Measurements from ENCODE around the gene GPC6.
A peak's percentile ranks its signal among the peaks of the same experiment; 100 is the strongest.

Gene GPC6

DNA sequence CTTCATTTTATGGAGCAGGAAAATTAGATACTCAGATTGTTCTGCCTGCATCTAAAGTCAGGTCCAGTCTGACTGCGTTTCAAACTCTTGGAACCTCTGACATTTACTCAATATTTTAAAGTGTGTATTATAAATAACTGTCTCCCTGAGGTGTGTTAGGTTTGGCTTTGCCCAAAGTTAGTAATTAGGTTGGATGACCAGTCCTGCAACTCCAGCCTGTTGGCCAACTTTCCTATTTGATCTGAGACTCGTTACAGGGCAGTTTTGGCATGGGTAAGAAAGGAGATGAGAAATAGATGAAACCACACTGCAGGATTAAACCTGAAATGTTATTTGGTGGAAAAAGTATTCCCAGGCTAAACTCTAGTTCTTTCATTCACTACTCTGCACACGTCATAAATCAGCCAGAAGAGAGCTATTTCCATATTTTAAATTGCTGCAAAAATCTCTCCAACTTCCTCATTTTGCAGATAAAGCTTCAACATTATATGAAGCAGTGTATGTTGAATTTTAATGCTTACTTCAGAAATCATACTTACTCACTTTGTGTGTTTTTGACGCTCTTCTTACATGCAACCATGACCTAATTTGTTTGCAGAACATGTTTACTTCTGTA lies 895.8 kb downstream of the GPC6 start:
- H3K27me3 ChIP-seq (ENCODE audit: insufficient read depth, low read length), result no peaks in the 10 kb centered on the region
- H3K27ac ChIP-seq (ENCODE audit: low read length), result no peak overlapping the region

DNA sequence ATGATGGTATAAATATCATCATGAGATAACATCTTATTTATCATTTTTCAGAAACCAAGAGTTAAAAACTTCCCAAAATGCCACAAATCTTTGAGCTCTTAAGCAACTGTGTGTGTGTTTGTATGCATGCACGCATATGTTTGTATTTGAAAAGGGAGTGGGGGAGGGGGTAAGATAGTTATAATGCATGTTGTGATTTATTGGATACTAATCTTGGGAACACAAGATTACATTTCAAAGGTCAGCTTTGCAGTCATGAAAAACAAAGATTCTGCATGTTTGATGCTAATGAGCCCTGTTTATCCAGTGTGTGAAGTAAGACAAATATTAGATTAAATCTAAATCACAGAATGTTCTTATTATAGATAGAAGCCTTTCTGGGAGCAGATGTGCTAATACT lies 897.0 kb downstream of the GPC6 start:
- Histone ChIP-seq H3K4me1 (ENCODE audit: insufficient read depth, low read length) (no peaks in the 10 kb centered on the region; the same call in 1 of the 2 replicates), H3K9me3 (ENCODE audit: insufficient read depth, low read depth, low read length) (no peaks in the 10 kb centered on the region), H3K27ac (ENCODE audit: low read length) (no peak overlapping the region), H3K9ac (ENCODE audit: low read depth, low read length) (no peak overlapping the region), H3K4me3 (ENCODE audit: low read length) (no peak overlapping the region), H3K36me3 (ENCODE audit: insufficient read depth, low read depth, low read length) (no peaks in the 10 kb centered on the region), H3K27me3 (ENCODE audit: insufficient read depth, low read length) (no peaks in the 10 kb centered on the region)

More for the DNA sequence above, 895.8 kb downstream of the GPC6 start:
- Histone ChIP-seq H3K4me3 (ENCODE audit: low read length) (no peak overlapping the region), H3K36me3 (ENCODE audit: insufficient read depth, low read depth, low read length) (no peaks in the 10 kb centered on the region), H3K4me1 (ENCODE audit: insufficient read depth, low read length) (no peaks in the 10 kb centered on the region; the same call in 1 of the 2 replicates), H3K9me3 (ENCODE audit: insufficient read depth, low read depth, low read length) (no peaks in the 10 kb centered on the region), H3K9ac (ENCODE audit: low read depth, low read length) (no peak overlapping the region)

DNA sequence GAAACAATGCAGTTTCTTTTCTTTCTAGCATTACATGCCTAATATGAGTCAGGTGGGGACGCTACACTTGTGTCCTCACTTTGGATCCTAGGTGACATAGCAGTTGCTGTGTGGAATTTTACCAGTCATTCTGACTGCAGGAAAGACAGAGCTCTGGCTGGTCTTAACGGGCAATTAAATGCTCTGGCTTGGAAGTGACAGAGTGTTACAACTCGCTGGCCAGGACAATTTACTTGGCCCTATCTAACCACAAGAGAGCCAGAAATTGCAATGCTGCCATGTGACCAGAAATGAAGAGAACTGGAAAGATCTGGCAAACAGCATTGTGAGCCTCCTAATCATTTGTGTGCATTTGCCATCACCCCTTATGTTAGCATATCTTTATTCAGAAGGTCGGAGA lies 901.8 kb downstream of the GPC6 start:
- Histone ChIP-seq H3K4me1 (ENCODE audit: insufficient read depth, low read length) (no peaks in the 10 kb centered on the region; the same call in 1 of the 2 replicates), H3K9me3 (ENCODE audit: insufficient read depth, low read depth, low read length) (no peaks in the 10 kb centered on the region), H3K27me3 (ENCODE audit: insufficient read depth, low read length) (no peaks in the 10 kb centered on the region), H3K27ac (ENCODE audit: low read length) (no peak overlapping the region), H3K4me3 (ENCODE audit: low read length) (no peak overlapping the region), H3K9ac (ENCODE audit: low read depth, low read length) (no peak overlapping the region), H3K36me3 (ENCODE audit: insufficient read depth, low read depth, low read length) (no peaks in the 10 kb centered on the region)

DNA sequence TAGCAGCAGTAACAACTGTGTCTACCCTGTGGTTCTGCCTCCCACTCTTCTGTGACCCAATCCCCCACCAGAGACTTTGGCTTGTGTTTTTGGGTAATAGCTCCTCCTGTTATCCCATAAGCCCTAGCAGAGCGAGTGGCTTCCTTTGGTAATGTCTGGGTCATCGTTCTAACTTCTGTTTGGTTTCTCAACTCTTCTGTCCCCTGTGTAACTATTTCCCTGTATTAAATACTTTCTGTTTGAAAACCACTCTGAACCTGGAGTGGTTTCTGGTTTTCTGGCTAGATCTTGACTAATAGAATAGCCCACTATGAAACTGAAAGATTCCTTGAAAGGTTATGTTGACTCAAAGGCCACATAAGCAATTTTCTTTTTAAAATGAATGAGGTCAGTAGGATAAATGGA lies 902.9 kb downstream of the GPC6 start:
- Histone ChIP-seq H3K4me1 (ENCODE audit: insufficient read depth, low read length) (no peaks in the 10 kb centered on the region), H3K27ac (ENCODE audit: low read length) (no peak overlapping the region), H3K4me3 (ENCODE audit: low read length) (no peak overlapping the region), H3K36me3 (ENCODE audit: insufficient read depth, low read depth, low read length) (no peaks in the 10 kb centered on the region), H3K9ac (ENCODE audit: low read depth, low read length) (no peak overlapping the region), H3K27me3 (ENCODE audit: insufficient read depth, low read length) (no peaks in the 10 kb centered on the region), H3K9me3 (ENCODE audit: insufficient read depth, low read depth, low read length) (no peaks in the 10 kb centered on the region)

DNA sequence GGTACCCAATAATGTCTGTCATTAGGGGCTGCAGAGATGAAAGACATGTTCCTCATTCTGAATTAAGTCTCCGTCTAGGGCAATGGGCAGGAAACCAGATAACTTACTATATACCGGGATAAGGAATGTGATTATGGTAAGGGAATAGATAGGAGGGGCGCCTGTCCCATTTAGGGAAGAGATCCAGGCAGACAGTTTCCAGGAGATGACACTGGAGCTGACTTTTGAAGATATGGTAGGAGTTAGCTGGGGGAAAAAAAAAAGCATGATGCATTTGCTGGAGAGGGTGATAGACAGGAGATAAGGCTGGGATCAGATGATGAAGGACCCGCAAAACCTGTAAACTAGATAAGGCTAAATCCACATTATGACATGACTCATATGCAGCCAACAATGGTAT lies 912.2 kb downstream of the GPC6 start:
- Histone ChIP-seq H3K4me3 (ENCODE audit: low read length) (no peak overlapping the region), H3K4me1 (ENCODE audit: insufficient read depth, low read length) (peaks cover 21% of the 10 kb centered on the region), H3K9ac (ENCODE audit: low read depth, low read length) (no peak overlapping the region), H3K36me3 (ENCODE audit: insufficient read depth, low read depth, low read length) (no peaks in the 10 kb centered on the region), H3K9me3 (ENCODE audit: insufficient read depth, low read depth, low read length) (no peaks in the 10 kb centered on the region), H3K27ac (ENCODE audit: low read length) (no peak overlapping the region), H3K27me3 (ENCODE audit: insufficient read depth, low read length) (peaks cover 73% of the 10 kb centered on the region)

DNA sequence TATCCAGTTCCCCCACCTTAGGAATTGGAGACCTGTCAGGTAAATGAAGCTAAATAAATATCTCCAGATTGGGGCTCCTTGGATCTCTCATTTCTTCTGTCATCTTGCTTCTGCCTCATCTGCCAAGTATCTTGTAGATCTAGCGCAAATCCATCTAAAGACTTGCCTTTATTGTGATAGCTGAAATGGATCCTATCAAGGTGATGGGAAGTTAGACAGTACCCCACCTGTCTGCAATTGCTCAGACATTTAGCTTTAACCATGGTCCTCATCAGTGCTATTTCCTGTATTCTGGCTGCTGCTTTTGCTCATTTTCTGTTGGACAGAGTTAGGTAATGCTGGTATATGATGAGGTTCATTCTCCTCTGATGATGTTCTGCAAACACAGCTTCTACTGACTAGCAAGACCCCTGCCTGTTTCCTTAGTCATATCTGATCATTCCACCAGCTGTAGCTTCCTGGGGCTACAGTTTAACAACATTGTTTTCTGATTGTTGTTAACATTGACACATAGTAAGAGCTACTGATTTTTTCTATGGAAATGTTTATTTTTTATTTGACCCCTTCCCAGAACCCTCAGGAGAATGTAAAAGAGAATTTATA lies 912.9 kb downstream of the GPC6 start:
- Histone ChIP-seq H3K9ac (ENCODE audit: low read depth, low read length) (no peak overlapping the region), H3K9me3 (ENCODE audit: insufficient read depth, low read depth, low read length) (no peaks in the 10 kb centered on the region), H3K4me1 (ENCODE audit: insufficient read depth, low read length) (peaks cover 26% of the 10 kb centered on the region), H3K27ac (ENCODE audit: low read length) (no peak overlapping the region), H3K27me3 (ENCODE audit: insufficient read depth, low read length) (peaks cover 78% of the 10 kb centered on the region), H3K4me3 (ENCODE audit: low read length) (no peak overlapping the region), H3K36me3 (ENCODE audit: insufficient read depth, low read depth, low read length) (no peaks in the 10 kb centered on the region)

DNA sequence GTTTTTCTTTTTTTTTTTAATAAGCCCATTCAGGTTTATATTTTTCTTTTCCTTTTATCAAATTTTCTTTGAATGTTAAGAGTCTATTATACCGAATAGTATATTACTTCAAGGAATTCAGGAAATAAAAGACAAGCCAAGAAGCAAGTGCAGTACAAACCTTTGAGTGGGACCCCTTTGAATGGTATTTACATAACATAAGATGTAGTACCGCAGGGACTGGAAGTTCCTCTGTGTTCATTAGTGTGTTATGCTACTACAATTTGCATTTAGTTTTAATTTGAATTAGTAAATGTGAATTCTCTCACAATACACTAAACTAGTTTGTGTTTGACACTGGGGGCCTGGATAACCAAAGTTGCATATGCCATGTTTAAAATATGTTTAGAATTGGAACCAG lies 913.4 kb downstream of the GPC6 start:
- Histone ChIP-seq H3K36me3 (ENCODE audit: insufficient read depth, low read depth, low read length) (no peaks in the 10 kb centered on the region), H3K4me1 (ENCODE audit: insufficient read depth, low read length) (peaks cover 26% of the 10 kb centered on the region), H3K9ac (ENCODE audit: low read depth, low read length) (no peak overlapping the region), H3K9me3 (ENCODE audit: insufficient read depth, low read depth, low read length) (no peaks in the 10 kb centered on the region), H3K27ac (ENCODE audit: low read length) (no peak overlapping the region), H3K27me3 (ENCODE audit: insufficient read depth, low read length) (peaks cover 84% of the 10 kb centered on the region), H3K4me3 (ENCODE audit: low read length) (0 out of 2 replicates have a peak overlapping the region, but pooled peaks have one; percentile 5)

DNA sequence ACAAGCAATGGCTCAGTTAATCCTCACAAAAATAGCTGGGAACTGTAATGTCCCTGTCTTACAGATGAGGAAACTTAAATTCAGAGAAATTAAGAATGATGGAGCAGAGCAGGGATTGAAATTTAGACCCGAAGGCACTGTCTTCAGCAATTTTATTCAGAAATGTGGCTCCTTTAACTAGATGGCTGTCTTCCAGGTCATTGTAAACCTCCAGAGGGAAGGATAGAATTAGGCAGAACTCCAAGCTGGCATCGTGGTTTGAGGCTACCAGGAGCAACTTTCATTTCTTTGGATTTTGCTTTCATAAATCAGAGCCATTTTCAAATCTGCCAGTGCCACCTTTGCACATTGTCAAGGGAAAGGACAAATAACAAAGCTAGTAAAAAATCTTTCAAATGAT lies 913.9 kb downstream of the GPC6 start:
- Histone ChIP-seq H3K27me3 (ENCODE audit: insufficient read depth, low read length) (peaks cover 89% of the 10 kb centered on the region), H3K27ac (ENCODE audit: low read length) (no peak overlapping the region), H3K36me3 (ENCODE audit: insufficient read depth, low read depth, low read length) (no peaks in the 10 kb centered on the region)

DNA sequence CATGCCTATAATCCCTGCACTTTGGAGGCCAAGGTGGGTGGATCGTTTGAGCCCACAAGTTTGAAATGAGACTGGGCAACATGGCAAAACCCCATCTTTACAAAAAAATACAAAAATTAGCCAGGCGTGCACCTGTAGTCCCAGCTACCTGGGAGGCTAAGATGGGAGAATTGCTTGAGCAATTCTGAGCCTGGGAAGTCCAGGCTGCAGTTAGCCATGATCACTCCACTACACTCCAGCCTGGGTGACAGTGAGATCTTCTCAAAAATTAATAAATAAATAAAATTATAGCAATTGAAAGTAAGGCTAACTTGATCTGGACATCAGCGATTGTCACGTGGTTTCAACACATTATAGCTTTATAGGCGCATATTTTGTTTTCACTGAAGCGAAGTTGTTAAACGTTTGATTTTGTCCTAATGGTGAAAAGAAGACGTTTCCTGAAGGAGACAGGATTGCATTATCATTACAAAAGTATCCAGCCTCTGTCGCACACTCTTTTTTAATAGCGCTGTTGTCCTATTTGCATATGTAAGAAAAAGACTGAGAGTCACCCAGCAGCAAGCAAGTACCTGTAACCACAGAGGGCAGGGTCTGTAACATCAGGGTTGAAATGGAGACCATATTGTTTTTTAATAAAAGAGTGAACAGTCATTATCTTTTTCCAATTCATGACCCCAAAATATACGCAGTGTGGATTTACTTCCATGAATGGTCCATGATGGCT lies 917.2 kb downstream of the GPC6 start:
- Histone ChIP-seq H3K9ac (ENCODE audit: low read depth, low read length) (no peak overlapping the region), H3K27ac (ENCODE audit: low read length) (no peak overlapping the region), H3K4me1 (ENCODE audit: insufficient read depth, low read length) (peaks cover 26% of the 10 kb centered on the region), H3K27me3 (ENCODE audit: insufficient read depth, low read length) (peaks cover 90% of the 10 kb centered on the region), H3K9me3 (ENCODE audit: insufficient read depth, low read depth, low read length) (no peaks in the 10 kb centered on the region), H3K4me3 (ENCODE audit: low read length) (no peak overlapping the region; the same call in 1 of the 2 replicates), H3K36me3 (ENCODE audit: insufficient read depth, low read depth, low read length) (no peaks in the 10 kb centered on the region)

More for the DNA sequence above, 913.9 kb downstream of the GPC6 start:
- Histone ChIP-seq H3K4me3 (ENCODE audit: low read length) (0 out of 2 replicates have a peak overlapping the region, but pooled peaks have one; percentile 5), H3K9ac (ENCODE audit: low read depth, low read length) (no peak overlapping the region), H3K9me3 (ENCODE audit: insufficient read depth, low read depth, low read length) (no peaks in the 10 kb centered on the region), H3K4me1 (ENCODE audit: insufficient read depth, low read length) (peaks cover 26% of the 10 kb centered on the region)

DNA sequence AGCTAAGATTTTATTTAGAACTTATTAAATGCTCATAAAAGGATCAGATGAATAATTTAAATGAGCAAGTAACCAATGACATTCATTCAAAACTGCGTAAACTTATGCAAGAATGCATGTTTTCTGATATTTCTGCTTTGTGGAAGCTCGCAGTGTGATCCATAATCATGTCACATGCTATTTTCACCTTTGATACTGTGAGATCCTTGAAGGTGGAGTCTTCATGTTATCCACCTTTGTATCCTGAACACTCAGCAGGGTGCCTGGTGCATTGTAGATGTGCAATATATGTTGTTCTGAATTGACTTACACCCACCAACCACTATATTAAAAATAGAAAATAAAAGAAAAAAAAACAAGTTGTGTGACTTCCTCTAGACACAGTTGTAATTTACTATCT lies 919.4 kb downstream of the GPC6 start:
- Histone ChIP-seq H3K27me3 (ENCODE audit: insufficient read depth, low read length) (peaks cover 80% of the 10 kb centered on the region), H3K9ac (ENCODE audit: low read depth, low read length) (no peak overlapping the region), H3K4me3 (ENCODE audit: low read length) (no peak overlapping the region), H3K27ac (ENCODE audit: low read length) (no peak overlapping the region), H3K36me3 (ENCODE audit: insufficient read depth, low read depth, low read length) (no peaks in the 10 kb centered on the region), H3K4me1 (ENCODE audit: insufficient read depth, low read length) (peaks cover 12% of the 10 kb centered on the region; the same call in 1 of the 2 replicates), H3K9me3 (ENCODE audit: insufficient read depth, low read depth, low read length) (no peaks in the 10 kb centered on the region)

DNA sequence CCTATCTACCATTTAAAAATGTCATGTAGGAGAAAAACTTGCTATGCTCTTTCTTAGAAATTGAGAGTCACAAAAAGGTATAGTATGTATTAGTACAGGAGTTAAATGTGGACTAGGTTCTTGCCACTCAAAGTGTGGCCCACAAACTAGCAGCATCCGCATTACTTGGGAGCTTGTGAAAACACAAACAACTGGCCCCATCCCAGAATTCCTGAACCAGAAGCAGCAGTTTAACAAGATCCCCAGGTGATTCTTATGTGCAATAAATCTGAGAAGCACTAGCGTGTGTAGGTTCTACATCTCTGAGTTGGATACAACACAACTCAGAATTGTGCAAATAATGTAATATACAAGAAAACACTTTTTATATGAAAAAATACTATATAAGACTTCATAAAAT lies 927.0 kb downstream of the GPC6 start:
- Histone ChIP-seq H3K27ac (ENCODE audit: low read length) (no peak overlapping the region), H3K36me3 (ENCODE audit: insufficient read depth, low read depth, low read length) (no peaks in the 10 kb centered on the region), H3K27me3 (ENCODE audit: insufficient read depth, low read length) (peaks cover 12% of the 10 kb centered on the region), H3K9ac (ENCODE audit: low read depth, low read length) (no peak overlapping the region), H3K4me1 (ENCODE audit: insufficient read depth, low read length) (peaks cover 3% of the 10 kb centered on the region; the same call in 1 of the 2 replicates), H3K4me3 (ENCODE audit: low read length) (no peak overlapping the region), H3K9me3 (ENCODE audit: insufficient read depth, low read depth, low read length) (no peaks in the 10 kb centered on the region)

DNA sequence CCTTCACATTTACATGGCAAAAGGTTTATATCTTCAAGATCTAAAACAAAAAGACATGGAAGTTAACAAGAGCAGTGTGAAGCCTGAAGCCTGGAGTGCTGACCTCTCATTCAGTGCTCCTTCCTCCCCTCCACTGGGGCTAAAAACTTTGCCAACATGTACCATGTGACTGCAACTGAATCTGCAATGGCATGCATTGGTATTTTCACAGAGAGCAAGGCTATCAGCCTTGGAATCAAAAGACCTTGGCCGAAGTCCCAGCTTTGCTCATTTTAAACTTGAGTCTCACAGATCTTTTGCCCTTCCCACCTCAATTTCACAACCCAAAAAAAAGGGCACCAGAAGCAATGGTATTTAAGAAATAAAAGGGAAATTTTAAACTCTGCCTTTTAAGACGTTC lies 927.8 kb downstream of the GPC6 start:
- Histone ChIP-seq H3K4me1 (ENCODE audit: insufficient read depth, low read length) (peaks cover 3% of the 10 kb centered on the region; the same call in 1 of the 2 replicates), H3K9me3 (ENCODE audit: insufficient read depth, low read depth, low read length) (no peaks in the 10 kb centered on the region), H3K9ac (ENCODE audit: low read depth, low read length) (no peak overlapping the region), H3K4me3 (ENCODE audit: low read length) (no peak overlapping the region), H3K27me3 (ENCODE audit: insufficient read depth, low read length) (peaks cover 6% of the 10 kb centered on the region), H3K27ac (ENCODE audit: low read length) (no peak overlapping the region), H3K36me3 (ENCODE audit: insufficient read depth, low read depth, low read length) (no peaks in the 10 kb centered on the region)
